CD4-positive, CD25-positive, alpha-beta regulatory T cell (primary cell): ENCODE results near the gene RAB7A. TPM values are rescaled to one million over a fixed set of nuclear protein-coding genes. Genes with fewer than 3 reads are reported as not detected.
A peak's percentile ranks its signal among the peaks of the same experiment; 100 is the strongest.
"Not testable (repeated sequence)": the region's sequence is repeated elsewhere in the genome, so short reads cannot be mapped to it uniquely, and the experiment has no call there.

ENCODE experiments used
- ATAC-seq, 2 donors: fragments of 150-1000 bp; cut with Tn5 transposase; one replicate each; pipeline ENCODE4 v1.10.0; 2021; ENCODE audit warnings: low read depth in 2 of 2, moderate number of reproducible peaks in 2 of 2, moderate library complexity in 1 of 2
- DNase-seq, 3 donors: peaks; one replicate each; pipeline versions ENCODE4 v3.0.0 to v3.0.0-alpha.2; 2012 to 2022; ENCODE audit warnings: mixed read lengths in 1 of 3
- H3K27ac ChIP-seq: one replicate; pipeline ENCODE4 v1.7.0; 2013; ENCODE audit warnings: mild to moderate bottlenecking, low read length; ENCODE audit not compliant: insufficient read depth, poor library complexity, severe bottlenecking
- H3K27me3 ChIP-seq: one replicate; pipeline ENCODE4 v1.7.0; 2013; ENCODE audit warnings: low read length; ENCODE audit not compliant: control insufficient read depth, insufficient read depth
- H3K36me3 ChIP-seq: one replicate; pipeline ENCODE4 v1.7.0; 2013; ENCODE audit warnings: mild to moderate bottlenecking, low read length, moderate library complexity; ENCODE audit not compliant: control insufficient read depth, insufficient read depth
- H3K4me1 ChIP-seq: 2 replicates; pipeline ENCODE4 v1.7.0; 2013; ENCODE audit warnings: mild to moderate bottlenecking, low read length; ENCODE audit not compliant: insufficient read depth, control insufficient read depth, poor library complexity, severe bottlenecking
- H3K4me3 ChIP-seq: one replicate; pipeline ENCODE4 v1.7.0; 2013; ENCODE audit warnings: low read depth, mild to moderate bottlenecking, low read length, moderate library complexity
- H3K9me3 ChIP-seq, 2 experiments: 1 replicate in 1 of 2; 2 replicates in 1 of 2; pipeline ENCODE4 v1.7.0; 2013; ENCODE audit warnings: low read length in 2 of 2, mild to moderate bottlenecking in 1 of 2, moderate library complexity in 1 of 2; ENCODE audit not compliant: control insufficient read depth in 2 of 2
- H3K27ac Mint-ChIP-seq, 3 donors: one replicate each; pipeline ENCODE4 v1.8.0; 2020 to 2022; ENCODE audit warnings: mild to moderate bottlenecking in 3 of 3, mixed read lengths in 3 of 3, moderate library complexity in 2 of 3
- H3K27me3 Mint-ChIP-seq: one replicate; pipeline ENCODE4 v1.8.0; 2022; ENCODE audit warnings: mild to moderate bottlenecking, mixed read lengths
- H3K36me3 Mint-ChIP-seq: one replicate; pipeline ENCODE4 v1.8.0; 2020; ENCODE audit warnings: mixed read lengths
- H3K4me1 Mint-ChIP-seq, 4 donors: one replicate each; pipeline ENCODE4 v1.8.0; 2020 to 2022; ENCODE audit warnings: mixed read lengths in 4 of 4, mild to moderate bottlenecking in 1 of 4
- H3K4me3 Mint-ChIP-seq, 4 donors: one replicate each; pipeline ENCODE4 v1.8.0; 2020 to 2022; ENCODE audit warnings: mild to moderate bottlenecking in 4 of 4, mixed read lengths in 4 of 4, moderate library complexity in 3 of 4
- H3K9me3 Mint-ChIP-seq, 7 donors: one replicate each; pipeline ENCODE4 v1.8.0; 2020 to 2022; ENCODE audit warnings: mixed read lengths in 7 of 7, mild to moderate bottlenecking in 3 of 7, moderate library complexity in 2 of 7
- polyA plus RNA-seq, 4 donors: library from polyadenylated mRNA; unstranded; fragments of 300-500 nt; fragmentation: Illumina TruSeq; gene quantifications; one replicate each; pipeline ENCODE4 v1.2.3, GENCODE V29; 2021
- total RNA-seq: library from RNA; stranded (reverse); gene quantifications from one replicate; pipeline ENCODE4 v1.2.3, GENCODE V29; 2022

Gene RAB7A
- total and polyA plus RNA-seq, 5 donors from 2014 or later: 156 to 200 (median 180) TPM

- DNase-seq: peak in 1 of 3 donors; percentile 64
- H3K4me3 ChIP-seq: no peak overlapping the region
- no peaks in the 10 kb centered on the region for H3K9me3 ChIP-seq
- Mint-ChIP-seq H3K27me3 (peaks cover 5% of the 10 kb centered on the region), H3K36me3 (no peaks in the 10 kb centered on the region), H3K9me3 (no peaks in the 10 kb centered on the region), H3K4me1 (peaks cover 5 to 19% (median 11%) of the 10 kb centered on the region in 4 donors), H3K27ac (peak overlapping the region; percentile 86 to 96 (median 92)), H3K4me3 (peak overlapping the region in 2 of 4 donors; percentile 3 to 65)
- peak; percentile 60 to 66 for ATAC-seq
- no peaks in the 10 kb centered on the region for H3K27me3 ChIP-seq
- H3K27ac ChIP-seq: peak overlapping the region; percentile 18
- peaks cover 11% of the 10 kb centered on the region for H3K4me1 ChIP-seq
- H3K36me3 ChIP-seq: no peaks in the 10 kb centered on the region
Measured at GRCh38 chr3:128714887-128715491, 11.0 kb upstream of the RAB7A start.

- not testable (repeated sequence) for H3K4me3 Mint-ChIP-seq, ATAC-seq, H3K27ac Mint-ChIP-seq, H3K4me3 ChIP-seq, H3K27ac ChIP-seq, H3K9me3 ChIP-seq, H3K9me3 Mint-ChIP-seq, H3K36me3 ChIP-seq, H3K27me3 ChIP-seq, DNase-seq, H3K36me3 Mint-ChIP-seq
- peaks cover 5 to 17% (median 11%) of the 10 kb centered on the region in 4 donors for H3K4me1 Mint-ChIP-seq
- H3K4me1 ChIP-seq: peaks cover 11% of the 10 kb centered on the region
- H3K27me3 Mint-ChIP-seq: peaks cover 25% of the 10 kb centered on the region
Measured at GRCh38 chr3:128718892-128719291, 7.1 kb upstream of the RAB7A start.

GRCh38 chr3:128720891-128721290, 5.1 kb upstream of the RAB7A start:
- Histone ChIP-seq H3K4me1 (peaks cover 4% of the 10 kb centered on the region), H3K9me3 (no peaks in the 10 kb centered on the region), H3K27me3 (no peaks in the 10 kb centered on the region), H3K4me3 (no peak overlapping the region), H3K27ac (no peak overlapping the region), H3K36me3 (no peaks in the 10 kb centered on the region)
- no peak for ATAC-seq
- H3K36me3 Mint-ChIP-seq: peaks cover 2% of the 10 kb centered on the region
- no peaks in the 10 kb centered on the region for H3K9me3 Mint-ChIP-seq
- peaks cover 25% of the 10 kb centered on the region for H3K27me3 Mint-ChIP-seq
- H3K4me1 Mint-ChIP-seq: peaks cover 5 to 21% (median 9%) of the 10 kb centered on the region in 4 donors
- no peak overlapping the region for H3K4me3 Mint-ChIP-seq
- no peak for DNase-seq
- no peak overlapping the region for H3K27ac Mint-ChIP-seq

DNA sequence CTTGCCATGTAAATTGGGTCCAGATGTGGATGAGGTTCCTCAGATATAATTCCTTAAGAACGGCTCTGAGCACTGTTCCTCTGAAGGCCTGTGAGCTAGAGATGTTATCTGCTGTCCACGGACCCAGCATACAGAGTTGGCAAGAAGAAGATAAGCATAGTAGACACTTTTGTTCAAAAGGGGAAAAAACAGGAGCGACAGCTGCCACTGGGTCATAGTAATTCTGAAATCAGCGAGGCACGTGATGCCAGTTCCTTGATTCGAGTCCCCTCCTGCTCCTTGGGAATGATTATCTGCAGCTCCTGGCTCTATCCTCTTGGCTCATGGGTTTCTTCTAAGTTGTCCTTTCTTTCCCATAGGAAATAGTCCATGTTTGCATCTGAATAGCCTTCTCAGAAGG, 2.5 kb upstream of the RAB7A start:
- no peak overlapping the region for H3K27ac ChIP-seq
- peaks cover 21% of the 10 kb centered on the region for H3K27me3 Mint-ChIP-seq
- DNase-seq (no peak), ATAC-seq (no peak)
- no peaks in the 10 kb centered on the region for H3K27me3 ChIP-seq
- H3K9me3 ChIP-seq: no peaks in the 10 kb centered on the region
- H3K4me1 ChIP-seq: peaks cover 24% of the 10 kb centered on the region
- peaks cover 7% of the 10 kb centered on the region for H3K36me3 Mint-ChIP-seq
- H3K4me3 ChIP-seq: no peak overlapping the region
- no peaks in the 10 kb centered on the region for H3K36me3 ChIP-seq
- H3K27ac Mint-ChIP-seq: peak overlapping the region in 1 of 3 donors; percentile 98
- H3K9me3 Mint-ChIP-seq: no peaks in the 10 kb centered on the region
- H3K4me1 Mint-ChIP-seq: peaks cover 16 to 32% (median 20%) of the 10 kb centered on the region in 4 donors
- peak overlapping the region in 1 of 4 donors; percentile 15 for H3K4me3 Mint-ChIP-seq

GRCh38 chr3:128725547-128726022, 398 bp upstream of the RAB7A start:
- Mint-ChIP-seq H3K4me3 (peak overlapping the region; percentile 94 to 98 (median 96)), H3K27ac (peak overlapping the region; percentile 98 to 99 (median 98)), H3K27me3 (peaks cover 14% of the 10 kb centered on the region), H3K36me3 (peaks cover 13% of the 10 kb centered on the region), H3K9me3 (no peaks in the 10 kb centered on the region), H3K4me1 (peaks cover 20 to 53% (median 36%) of the 10 kb centered on the region in 4 donors)
- Histone ChIP-seq H3K36me3 (no peaks in the 10 kb centered on the region), H3K4me3 (peak overlapping the region; percentile 67), H3K4me1 (peaks cover 45% of the 10 kb centered on the region), H3K27me3 (no peaks in the 10 kb centered on the region), H3K27ac (peak overlapping the region; percentile 89), H3K9me3 (no peaks in the 10 kb centered on the region)
- DNase-seq (no peak), ATAC-seq (no peak)

GRCh38 chr3:128727059-128727458, 1.1 kb downstream of the RAB7A start:
- peak overlapping the region; percentile 92 to 97 (median 95) for H3K4me3 Mint-ChIP-seq
- peaks cover 56% of the 10 kb centered on the region for H3K4me1 ChIP-seq
- ATAC-seq: no peak
- H3K36me3 ChIP-seq: no peaks in the 10 kb centered on the region
- peak overlapping the region; percentile 84 to 98 (median 95) for H3K27ac Mint-ChIP-seq
- H3K9me3 ChIP-seq: no peaks in the 10 kb centered on the region
- H3K4me3 ChIP-seq: peak overlapping the region; percentile 91
- no peaks in the 10 kb centered on the region for H3K27me3 ChIP-seq
- no peaks in the 10 kb centered on the region for H3K9me3 Mint-ChIP-seq
- H3K27me3 Mint-ChIP-seq: peaks cover 5% of the 10 kb centered on the region
- peaks cover 20 to 65% (median 45%) of the 10 kb centered on the region in 4 donors for H3K4me1 Mint-ChIP-seq
- peaks cover 18% of the 10 kb centered on the region for H3K36me3 Mint-ChIP-seq
- H3K27ac ChIP-seq: peak overlapping the region; percentile 89
- DNase-seq: no peak

DNA sequence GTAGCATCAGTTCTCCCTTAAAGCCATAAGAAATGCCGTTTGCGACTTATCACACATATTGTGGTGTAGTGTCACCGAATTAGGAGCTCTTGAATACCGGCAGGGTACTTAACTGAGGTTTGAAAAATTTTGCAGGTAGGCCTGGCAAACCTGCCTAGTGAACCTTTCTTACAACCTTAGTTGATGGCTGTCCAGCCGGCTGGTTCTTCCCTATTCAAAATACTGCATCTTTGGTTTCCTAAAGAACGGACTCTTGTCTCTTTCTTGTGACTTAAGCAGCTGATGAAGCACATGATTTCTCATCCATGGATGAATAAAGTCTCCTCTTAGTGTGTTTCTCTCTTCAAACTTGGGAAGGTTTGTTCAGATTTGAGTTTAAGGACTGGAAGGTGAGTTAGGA, 1.5 kb downstream of the RAB7A start:
- peaks cover 5% of the 10 kb centered on the region for H3K27me3 Mint-ChIP-seq
- peaks cover 18% of the 10 kb centered on the region for H3K36me3 Mint-ChIP-seq
- peak overlapping the region; percentile 92 to 97 (median 95) for H3K4me3 Mint-ChIP-seq
- peak overlapping the region; percentile 91 for H3K4me3 ChIP-seq
- no peaks in the 10 kb centered on the region for H3K9me3 Mint-ChIP-seq
- no peaks in the 10 kb centered on the region for H3K9me3 ChIP-seq
- H3K27ac ChIP-seq: peak overlapping the region; percentile 89
- H3K4me1 Mint-ChIP-seq: peaks cover 20 to 69% (median 49%) of the 10 kb centered on the region in 4 donors
- no peaks in the 10 kb centered on the region for H3K36me3 ChIP-seq
- ATAC-seq: no peak
- H3K27me3 ChIP-seq: no peaks in the 10 kb centered on the region
- H3K27ac Mint-ChIP-seq: peak overlapping the region; percentile 84 to 98 (median 95)
- DNase-seq: peak in 1 of 3 donors; percentile 7
- H3K4me1 ChIP-seq: peaks cover 56% of the 10 kb centered on the region

GRCh38 chr3:128727996-128728395, 2.0 kb downstream of the RAB7A start:
- H3K27me3 ChIP-seq: no peaks in the 10 kb centered on the region
- no peaks in the 10 kb centered on the region for H3K9me3 Mint-ChIP-seq
- peak overlapping the region in 2 of 3 donors; percentile 95 to 98 for H3K27ac Mint-ChIP-seq
- H3K4me1 ChIP-seq: peaks cover 57% of the 10 kb centered on the region
- no peaks in the 10 kb centered on the region for H3K36me3 ChIP-seq
- H3K4me3 ChIP-seq: peak overlapping the region; percentile 91
- no peak overlapping the region for H3K27ac ChIP-seq
- peaks cover 5% of the 10 kb centered on the region for H3K27me3 Mint-ChIP-seq
- no peak for DNase-seq
- peaks cover 25 to 75% (median 53%) of the 10 kb centered on the region in 4 donors for H3K4me1 Mint-ChIP-seq
- no peak for ATAC-seq
- H3K36me3 Mint-ChIP-seq: peaks cover 18% of the 10 kb centered on the region
- H3K4me3 Mint-ChIP-seq: peak overlapping the region; percentile 92 to 97 (median 95)
- no peaks in the 10 kb centered on the region for H3K9me3 ChIP-seq
